OCI-LY7 (cell line): Measurements from ENCODE around the gene SEC14L1. TPM values are rescaled to one million over a fixed set of nuclear protein-coding genes. Genes with fewer than 3 reads are reported as not detected.
A peak's percentile ranks its signal among the peaks of the same experiment; 100 is the strongest.

ENCODE experiments used
- BruUV-seq: library from RNA; stranded (reverse); fragments of 400-500 nt; replicated peaks from 2 replicates; lab custom pipeline; 2021; lab: Mats Ljungman, UMichigan
- CTCF ChIA-PET: fragments of 300-600 bp; sonication (Branson Sonifier 250); formaldehyde crosslinking; loops from one replicate; lab custom pipeline; 2022; ENCODE audit warnings: antibody characterized with exemption; ENCODE audit not compliant: unreplicated experiment; lab: Charles Lee
- POLR2A ChIA-PET: fragments of 300-600 bp; sonication (Branson Sonifier 250); formaldehyde crosslinking; loops from one replicate; lab custom pipeline; 2022; ENCODE audit warnings: antibody characterized with exemption; lab: Charles Lee
- DNase-seq: peaks from one replicate; pipeline ENCODE4 v3.0.0-alpha.2; 2015; ENCODE audit warnings: low spot score
- H2AFZ ChIP-seq: fragments of 200-600 bp; sonication (generic), shearing (Covaris generic); 2 replicates; pipeline ENCODE4 v1.6.1; 2014; ENCODE audit warnings: mild to moderate bottlenecking, antibody characterized with exemption, low read length, moderate library complexity
- H3K27ac ChIP-seq: fragments of 200-600 bp; sonication (generic); 2 replicates; pipeline ENCODE4 v1.5.1; 2014; ENCODE audit warnings: mixed run types, low read depth, mild to moderate bottlenecking, moderate library complexity, low read length, inconsistent platforms; ENCODE audit not compliant: poor library complexity, severe bottlenecking
- H3K36me3 ChIP-seq: fragments of 200-600 bp; sonication (generic); 2 replicates; pipeline ENCODE4 v1.6.1; 2014; ENCODE audit warnings: mild to moderate bottlenecking, antibody characterized with exemption, low read length, moderate library complexity, mixed read lengths; ENCODE audit not compliant: insufficient read depth
- H3K4me1 ChIP-seq: fragments of 200-600 bp; sonication (generic); 2 replicates; pipeline ENCODE4 v1.5.1; 2014; ENCODE audit warnings: mild to moderate bottlenecking, low read length; ENCODE audit not compliant: insufficient read depth, poor library complexity, severe bottlenecking
- H3K4me2 ChIP-seq: fragments of 200-600 bp; sonication (generic); 2 replicates; pipeline ENCODE4 v1.6.1; 2014; ENCODE audit warnings: mild to moderate bottlenecking, low read length
- H3K4me3 ChIP-seq: fragments of 200-600 bp; sonication (generic); 2 replicates; pipeline ENCODE4 v1.5.1; 2014; ENCODE audit warnings: mild to moderate bottlenecking, low read depth, low read length; ENCODE audit not compliant: poor library complexity, severe bottlenecking
- H3K79me2 ChIP-seq: fragments of 200-600 bp; sonication (generic); 2 replicates; pipeline ENCODE4 v1.6.1; 2016; ENCODE audit warnings: low read depth, mild to moderate bottlenecking, low read length, moderate library complexity, mixed read lengths; ENCODE audit not compliant: insufficient read depth
- H3K9me2 ChIP-seq: fragments of 200-600 bp; sonication (generic); 2 replicates; pipeline ENCODE4 v1.6.1; 2016; ENCODE audit warnings: mild to moderate bottlenecking, low read length, mixed read lengths; ENCODE audit not compliant: insufficient read depth
- H3K9me3 ChIP-seq: fragments of 200-600 bp; sonication (generic); 2 replicates; pipeline ENCODE4 v1.6.1; 2014; ENCODE audit warnings: mild to moderate bottlenecking, mixed run types, low read length, mixed read lengths
- H4K20me1 ChIP-seq: fragments of 200-600 bp; sonication (generic); 2 replicates; pipeline ENCODE4 v1.6.1; 2014; ENCODE audit warnings: mild to moderate bottlenecking, antibody characterized with exemption, low read length, moderate library complexity, mixed read lengths; ENCODE audit not compliant: insufficient read depth
- EZH2phosphoT487 ChIP-seq: fragments of 200-600 bp; sonication (generic); IDR thresholded peaks from 2 replicates; pipeline ENCODE4 v1.6.1; 2018; ENCODE audit warnings: low read depth, borderline replicate concordance, mild to moderate bottlenecking, mixed run types, antibody characterized with exemption, low read length, moderate library complexity, mixed read lengths
- intact Hi-C: fragments of 100-400 bp; cut with micrococcal nuclease; formaldehyde crosslinking; loops from one replicate; pipeline ENCODE4 v1.10.0; 2022; ENCODE audit not compliant: unreplicated experiment
- total RNA-seq, 2 experiments: library from RNA; depleted of rRNA in 1 of 2; stranded (reverse); fragments of >200 nt in 1 of 2; shearing (Covaris generic) in 1 of 2; gene quantifications; 2 replicates each; pipeline ENCODE4 v1.2.3, GENCODE V29; 2014 to 2022
- TF ChIP-seq, protein P1 (sequence below): fragments of 200-600 bp; sonication (generic); conservative IDR thresholded peaks from 2 replicates; pipeline ENCODE4 v1.5.1; 2014; ENCODE audit warnings: mild to moderate bottlenecking, antibody characterized with exemption, low read length, moderate library complexity, mixed read lengths

The SEC14L1 gene
- total RNA-seq, 2 experiments from 2014 or later, result 137 to 227 TPM

DNA sequence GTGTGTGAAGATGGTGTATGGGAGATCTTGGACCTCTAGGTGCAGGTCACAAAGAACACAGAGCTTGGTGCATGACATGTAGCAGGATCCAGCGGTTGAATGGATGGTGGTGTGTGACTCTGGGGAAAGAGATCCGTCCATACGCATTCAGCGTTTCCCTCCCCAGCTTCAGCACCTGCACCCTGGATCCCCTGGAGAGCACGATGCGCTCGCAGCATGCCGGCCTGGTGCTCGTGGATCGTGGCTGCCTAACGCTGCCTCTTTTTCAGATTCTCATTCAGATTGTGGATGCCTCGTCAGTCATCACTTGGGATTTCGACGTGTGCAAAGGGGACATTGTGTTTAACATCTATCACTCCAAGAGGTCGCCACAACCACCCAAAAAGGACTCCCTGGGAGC is 70.9 kb downstream of the SEC14L1 start:
- peaks cover 53% of the 10 kb centered on the region for H3K4me1 ChIP-seq
- BruUV-seq, result no TSS peak
- ChIA-PET CTCF (interaction anchor here (0.6 to 3.2 kb wide), 6 partner anchors 12 to 928 kb away, joined by 3 to 13 read pairs (median 4); partner anchors contain the start of gene SEC14L1), POLR2A (interaction anchor here (0.6 to 2.6 kb wide), 5 partner anchors 30 to 89 kb away, joined by 3 to 13 read pairs (median 4); partner anchors contain the start of gene SEC14L1)
- peaks cover 92% of the 10 kb centered on the region for H3K36me3 ChIP-seq
- no peaks in the 10 kb centered on the region for H3K9me3 ChIP-seq
- peak overlapping the region; percentile 87 for H3K27ac ChIP-seq
- H3K4me2 ChIP-seq, result peak overlapping the region; percentile 83
- no peaks in the 10 kb centered on the region for H3K9me2 ChIP-seq
- no peak for TF ChIP-seq EZH2phosphoT487
- intact Hi-C loops, result loop anchor here (1.0 kb wide), 3 partner anchors 36 to 101 kb away; no protein-coding TSS in a partner anchor
- DNase-seq, result peak; percentile 31
- H2AFZ ChIP-seq, result no peak overlapping the region
- no peaks in the 10 kb centered on the region; the same call in 1 of the 2 replicates for H4K20me1 ChIP-seq
- H3K79me2 ChIP-seq, result peaks cover 4% of the 10 kb centered on the region; the same call in 1 of the 2 replicates
- peak overlapping the region; percentile 54 for H3K4me3 ChIP-seq

DNA sequence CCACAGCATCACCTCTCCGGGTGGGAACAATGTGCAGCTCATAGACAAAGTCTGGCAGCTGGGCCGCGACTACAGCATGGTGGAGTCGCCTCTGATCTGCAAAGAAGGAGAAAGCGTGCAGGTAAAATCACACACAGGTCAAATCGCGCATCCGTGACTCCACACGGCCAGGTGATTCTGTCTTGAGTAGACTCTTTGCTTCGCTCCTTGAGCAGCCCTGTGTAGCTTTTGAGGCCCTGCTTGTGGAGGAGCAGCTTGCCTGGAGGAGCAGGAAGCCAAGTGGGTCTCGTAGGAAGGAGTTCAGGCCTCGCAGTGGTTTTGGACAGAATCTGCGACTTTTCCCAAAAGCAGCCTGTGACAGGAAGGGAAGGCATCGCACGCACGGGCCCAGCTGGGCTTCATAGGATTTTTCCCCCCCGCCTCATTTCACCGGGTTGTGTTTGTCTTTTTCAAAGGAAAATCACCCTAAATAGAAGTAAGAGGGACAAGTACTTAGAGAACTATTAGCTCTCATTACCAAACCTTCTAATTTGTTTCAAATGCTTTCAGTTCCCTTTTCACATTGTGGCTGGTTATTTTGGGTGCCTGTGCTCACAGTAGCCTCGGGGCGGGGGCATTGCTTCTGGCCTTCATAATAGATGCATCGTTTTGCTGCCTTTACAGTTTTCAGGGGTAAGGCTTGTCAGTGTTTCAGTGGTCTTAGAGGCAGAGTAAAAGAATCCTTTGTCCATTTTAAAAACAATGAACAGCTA is 71.5 kb downstream of the SEC14L1 start:
- Histone ChIP-seq H3K27ac (peak overlapping the region; percentile 87), H3K4me3 (peak overlapping the region; percentile 54), H3K36me3 (peaks cover 93% of the 10 kb centered on the region), H3K9me2 (no peaks in the 10 kb centered on the region), H3K9me3 (no peaks in the 10 kb centered on the region), H3K4me1 (peaks cover 53% of the 10 kb centered on the region), H3K79me2 (peaks cover 4% of the 10 kb centered on the region; the same call in 1 of the 2 replicates), H4K20me1 (no peaks in the 10 kb centered on the region; the same call in 1 of the 2 replicates), H2AFZ (no peak overlapping the region), H3K4me2 (peak overlapping the region; percentile 83)
- peak; percentile 92 for DNase-seq
- POLR2A ChIA-PET, result interaction anchor here (0.6 to 2.6 kb wide), 9 partner anchors 8 to 124 kb away, joined by 3 to 13 read pairs (median 6); partner anchors contain the start of gene SEC14L1
- intact Hi-C loops, result loop anchor here (1.0 kb wide), 3 partner anchors 35 to 102 kb away; no protein-coding TSS in a partner anchor
- TF ChIP-seq, protein P1, sequence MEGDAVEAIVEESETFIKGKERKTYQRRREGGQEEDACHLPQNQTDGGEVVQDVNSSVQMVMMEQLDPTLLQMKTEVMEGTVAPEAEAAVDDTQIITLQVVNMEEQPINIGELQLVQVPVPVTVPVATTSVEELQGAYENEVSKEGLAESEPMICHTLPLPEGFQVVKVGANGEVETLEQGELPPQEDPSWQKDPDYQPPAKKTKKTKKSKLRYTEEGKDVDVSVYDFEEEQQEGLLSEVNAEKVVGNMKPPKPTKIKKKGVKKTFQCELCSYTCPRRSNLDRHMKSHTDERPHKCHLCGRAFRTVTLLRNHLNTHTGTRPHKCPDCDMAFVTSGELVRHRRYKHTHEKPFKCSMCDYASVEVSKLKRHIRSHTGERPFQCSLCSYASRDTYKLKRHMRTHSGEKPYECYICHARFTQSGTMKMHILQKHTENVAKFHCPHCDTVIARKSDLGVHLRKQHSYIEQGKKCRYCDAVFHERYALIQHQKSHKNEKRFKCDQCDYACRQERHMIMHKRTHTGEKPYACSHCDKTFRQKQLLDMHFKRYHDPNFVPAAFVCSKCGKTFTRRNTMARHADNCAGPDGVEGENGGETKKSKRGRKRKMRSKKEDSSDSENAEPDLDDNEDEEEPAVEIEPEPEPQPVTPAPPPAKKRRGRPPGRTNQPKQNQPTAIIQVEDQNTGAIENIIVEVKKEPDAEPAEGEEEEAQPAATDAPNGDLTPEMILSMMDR, result no peak
- no peak for TF ChIP-seq EZH2phosphoT487
- no TSS peak for BruUV-seq
- CTCF ChIA-PET, result interaction anchor here (0.6 to 3.2 kb wide), 7 partner anchors 13 to 927 kb away, joined by 3 to 13 read pairs (median 4); partner anchors contain the start of gene SEC14L1
